COR-L47 (cell line): Measurements from ENCODE around the gene STIM1.

Experiments
- DNase-seq: peaks from one replicate; lab custom pipeline; 2025; lab: John Stamatoyannopoulos, UW

Gene STIM1

DNA sequence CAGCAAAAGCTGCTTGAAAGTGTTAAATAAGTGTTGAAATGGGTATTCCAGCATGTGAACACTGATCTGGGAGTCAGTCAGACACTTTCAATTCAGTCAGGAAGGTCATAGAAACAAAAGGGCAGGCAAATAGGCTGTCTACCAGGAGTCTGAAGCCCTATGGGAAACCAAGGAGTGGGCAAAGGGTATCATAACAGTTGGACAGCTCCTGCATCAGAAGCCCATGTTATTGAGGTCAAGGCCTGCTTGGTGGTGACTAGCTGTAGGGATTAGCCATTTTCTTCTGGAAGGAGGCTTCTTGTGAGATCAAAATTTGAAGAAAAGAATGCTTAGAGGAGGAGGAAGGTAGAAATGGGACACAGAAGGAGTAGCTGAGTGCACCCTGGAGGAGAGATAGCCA, 97.3 kb downstream of the STIM1 start:
- DNase-seq: no peak

DNA sequence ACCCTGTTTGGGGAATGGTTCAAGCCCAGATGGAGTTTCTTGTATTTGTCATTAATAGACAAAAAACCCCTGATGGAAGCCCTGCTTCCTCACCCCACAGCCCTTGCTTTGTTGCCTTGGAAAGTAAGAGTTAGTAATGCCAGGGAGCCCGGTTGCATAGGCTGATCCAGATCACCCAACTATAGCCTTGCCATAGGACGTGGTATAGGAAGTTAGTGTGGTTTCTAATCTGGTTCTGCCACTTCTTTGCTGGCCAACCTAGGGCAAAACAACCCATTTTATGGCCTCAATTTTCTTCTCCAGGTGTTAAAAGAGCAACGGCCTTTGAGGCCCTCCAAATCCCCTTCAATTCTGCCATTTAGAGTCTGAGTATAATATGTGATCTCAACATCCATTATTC, 97.9 kb downstream of the STIM1 start:
- DNase-seq: no peak

DNA sequence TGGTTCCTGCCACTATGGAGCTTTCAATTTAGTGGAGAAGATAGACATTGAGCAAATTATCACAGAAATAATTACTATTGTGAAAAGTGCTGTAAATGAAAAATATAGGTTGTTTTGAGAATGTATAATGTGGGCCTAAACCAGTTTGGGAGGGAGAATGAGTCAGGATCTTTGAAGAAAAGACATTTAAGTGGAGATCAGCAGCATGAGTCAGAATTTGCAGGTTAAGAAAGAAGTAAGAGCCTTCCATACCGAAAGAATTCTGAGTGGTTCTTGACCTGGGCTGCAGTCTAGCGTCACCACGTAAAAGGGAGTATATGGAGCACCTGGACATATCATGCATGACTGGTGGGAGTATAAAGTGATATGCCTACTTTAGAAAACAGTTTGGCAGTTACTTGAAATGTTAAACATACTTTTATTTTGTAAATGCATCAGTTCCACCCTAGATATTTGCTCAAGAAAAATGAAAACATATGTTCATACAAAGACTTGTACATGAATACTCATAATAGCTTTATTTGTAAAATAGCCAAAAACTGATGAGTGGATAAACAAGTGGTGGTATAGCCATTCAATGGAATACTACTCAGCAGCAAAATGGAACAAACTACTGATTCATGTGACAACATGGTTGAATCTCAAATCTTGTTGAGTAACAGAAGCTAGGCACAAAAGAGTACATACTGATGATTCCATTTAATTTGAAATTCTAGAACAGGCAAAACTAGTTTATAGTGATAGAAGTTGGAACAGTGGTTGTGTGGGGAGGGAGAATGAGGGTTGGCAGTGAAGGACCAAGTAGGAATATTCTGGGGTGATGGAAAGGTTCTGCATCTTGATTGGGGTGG, 99.2 kb downstream of the STIM1 start:
- DNase-seq: no peak

DNA sequence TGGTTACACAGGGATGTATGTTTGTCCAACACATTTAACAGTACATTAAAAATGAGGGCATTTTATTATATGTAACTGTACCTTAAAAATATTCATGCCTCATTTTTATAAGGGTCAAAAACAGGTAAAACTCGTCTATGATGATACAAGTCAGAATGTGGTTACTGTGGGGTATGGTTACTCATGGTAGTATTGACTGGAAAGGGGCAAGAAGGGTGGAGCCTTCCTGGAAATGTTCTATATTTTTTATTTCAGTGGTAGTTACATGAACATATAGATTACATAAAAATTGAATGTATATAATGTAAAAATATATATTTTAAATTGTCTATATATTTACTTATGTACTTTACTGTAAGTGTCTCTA, 99.8 kb downstream of the STIM1 start:
- no peak for DNase-seq

DNA sequence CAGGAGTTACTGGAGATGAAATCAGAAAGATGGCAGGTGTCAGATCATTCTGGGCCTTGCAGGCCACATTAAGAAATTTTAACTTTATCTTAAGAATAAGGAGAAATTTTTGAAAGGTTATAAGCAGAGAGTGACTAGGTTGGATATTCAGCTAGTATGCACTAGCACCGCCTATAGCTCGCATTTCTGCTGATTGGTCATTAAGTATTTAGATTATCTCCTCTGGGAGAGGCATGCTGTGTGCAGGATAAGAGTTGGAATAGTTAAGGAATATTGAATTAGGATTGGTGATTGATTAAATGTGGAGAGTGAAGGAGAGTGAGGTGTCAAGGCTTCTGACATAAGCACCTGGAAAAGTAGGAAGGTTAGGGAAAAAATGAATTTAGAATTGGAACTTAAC, 100.6 kb downstream of the STIM1 start:
- DNase-seq: no peak

DNA sequence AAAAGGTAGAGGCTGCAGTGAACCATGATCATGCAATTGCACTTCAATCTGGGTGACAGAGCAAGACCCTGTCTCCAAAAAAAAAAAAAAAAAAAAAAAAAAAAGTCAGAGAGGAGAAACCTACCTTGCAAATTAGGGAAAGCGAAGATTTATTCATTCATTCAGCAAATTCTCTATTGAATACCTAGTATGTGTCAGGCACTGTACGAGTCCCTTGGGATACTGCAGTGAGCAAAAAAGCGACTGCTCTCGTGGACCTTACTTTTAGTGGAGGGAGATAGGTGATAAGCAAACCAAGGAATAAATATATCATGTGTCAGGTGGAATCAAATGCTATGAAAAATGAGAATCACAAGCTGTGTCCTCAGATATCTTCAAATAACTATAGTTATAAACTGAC, 101.3 kb downstream of the STIM1 start:
- no peak for DNase-seq

DNA sequence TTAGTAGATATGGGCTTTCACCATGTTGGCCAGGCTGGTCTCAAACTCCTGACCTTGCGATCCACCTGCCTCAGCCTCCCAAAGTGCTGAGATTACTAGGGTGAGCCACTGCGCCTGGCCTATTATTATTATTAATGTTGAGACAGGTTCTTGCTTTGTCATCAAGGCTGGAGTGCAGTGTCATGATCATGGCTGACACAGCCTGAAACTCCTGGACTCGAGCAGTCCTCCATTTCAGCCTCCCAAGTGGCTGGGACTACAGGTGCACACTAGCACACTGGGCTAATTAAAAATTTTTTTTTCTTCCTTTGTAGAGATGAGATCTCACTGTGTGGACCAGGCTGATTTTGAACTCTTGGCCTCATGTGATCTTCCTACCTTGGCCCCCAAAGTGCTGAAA, 102.0 kb downstream of the STIM1 start:
- DNase-seq: no peak

DNA sequence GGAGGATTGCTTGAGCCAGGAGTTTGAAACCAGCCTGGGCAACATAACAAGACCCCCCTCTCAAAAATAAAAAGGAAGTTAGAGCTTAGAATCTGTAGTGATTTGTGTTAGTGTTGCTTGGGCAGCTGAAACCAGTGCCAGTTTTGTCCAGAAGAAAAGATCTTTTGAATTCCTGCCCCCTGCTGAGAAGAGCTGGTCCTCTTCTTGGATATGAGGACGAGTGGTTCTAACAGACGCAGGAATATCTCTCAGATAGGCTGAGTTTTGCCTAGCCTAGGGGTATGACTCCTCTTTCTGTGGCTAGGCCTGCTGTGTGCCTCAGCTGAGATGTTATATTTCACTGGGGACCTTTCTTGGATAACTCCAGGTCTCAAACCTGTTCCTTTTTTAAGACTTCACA, 102.8 kb downstream of the STIM1 start:
- no peak for DNase-seq

DNA sequence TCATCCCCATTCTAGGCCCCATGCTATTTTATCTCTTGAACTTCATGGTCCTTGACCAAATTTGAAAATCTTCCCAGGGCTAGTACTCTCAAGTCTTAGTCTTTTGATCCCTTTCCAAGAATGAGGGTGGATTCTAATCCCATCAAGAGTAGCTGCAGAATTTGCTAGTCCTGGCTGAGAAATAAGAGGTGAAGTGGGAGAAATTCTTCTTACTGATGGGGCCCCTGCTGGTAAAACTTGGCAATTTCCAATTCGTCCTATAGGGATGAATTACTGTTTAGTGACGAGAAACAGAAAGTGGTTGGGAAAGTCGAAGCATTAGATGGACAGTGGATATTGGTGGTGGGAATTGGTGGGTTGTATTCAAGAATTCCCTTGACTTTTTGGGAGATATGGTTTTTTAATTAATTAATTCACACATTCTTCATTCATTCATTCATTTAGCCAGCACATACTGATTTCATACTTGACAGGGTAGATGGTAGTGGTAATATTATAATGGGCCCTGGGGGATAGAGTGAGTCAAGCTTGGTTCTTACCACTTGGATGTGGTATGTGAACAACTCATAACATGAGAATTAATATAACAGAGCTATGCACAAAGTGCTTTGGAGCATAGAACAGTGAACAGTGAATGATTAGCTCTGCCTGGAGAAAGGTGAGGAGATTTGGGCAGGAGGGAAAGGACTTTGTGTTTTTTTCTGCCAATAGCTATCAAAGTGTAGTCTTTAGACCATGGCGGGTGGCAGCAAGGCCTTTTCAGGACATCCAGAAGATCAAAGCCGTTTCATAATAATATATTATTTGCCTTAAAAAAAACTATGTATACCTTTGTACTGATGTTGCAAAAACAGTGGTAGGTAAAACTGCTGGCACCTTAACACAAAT, 103.8 kb downstream of the STIM1 start:
- DNase-seq: no peak

DNA sequence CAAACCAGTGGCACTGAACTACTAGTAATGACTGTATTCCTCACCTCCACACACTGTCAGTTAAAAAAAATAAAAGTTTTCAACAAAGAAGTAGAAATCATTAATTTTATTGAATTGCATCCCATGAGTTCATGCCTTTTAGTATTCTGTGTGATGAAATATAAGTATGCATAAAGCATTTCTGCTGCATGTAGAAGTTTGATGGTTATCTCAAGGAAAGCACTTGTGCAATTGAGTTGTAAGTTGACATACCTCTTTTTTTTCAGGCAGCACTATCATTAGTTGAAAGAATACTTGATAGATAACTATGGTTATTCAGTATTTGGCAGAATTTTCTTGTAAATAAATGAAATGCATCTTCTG, 104.4 kb downstream of the STIM1 start:
- DNase-seq: no peak

DNA sequence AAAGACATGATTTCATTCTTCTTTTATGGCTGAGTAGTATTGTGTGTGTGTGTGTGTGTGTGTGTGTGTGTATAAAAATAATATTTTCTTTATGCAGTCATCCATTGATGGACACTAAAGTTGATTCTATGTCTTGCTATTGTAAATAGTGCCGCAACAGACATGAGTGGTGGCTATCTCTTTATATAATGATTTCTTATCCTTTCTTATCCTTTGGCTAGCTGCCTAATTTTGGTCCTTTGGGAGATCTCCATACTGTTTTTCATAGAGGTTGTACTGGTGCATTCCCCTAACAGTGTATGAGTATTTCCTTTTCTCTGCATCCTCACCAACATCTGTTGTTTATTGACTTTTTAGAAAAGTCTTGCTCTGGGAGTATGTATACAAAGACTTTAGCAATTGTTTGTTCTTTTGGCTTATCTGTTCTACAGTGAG, 107.0 kb downstream of the STIM1 start:
- DNase-seq: no peak

DNA sequence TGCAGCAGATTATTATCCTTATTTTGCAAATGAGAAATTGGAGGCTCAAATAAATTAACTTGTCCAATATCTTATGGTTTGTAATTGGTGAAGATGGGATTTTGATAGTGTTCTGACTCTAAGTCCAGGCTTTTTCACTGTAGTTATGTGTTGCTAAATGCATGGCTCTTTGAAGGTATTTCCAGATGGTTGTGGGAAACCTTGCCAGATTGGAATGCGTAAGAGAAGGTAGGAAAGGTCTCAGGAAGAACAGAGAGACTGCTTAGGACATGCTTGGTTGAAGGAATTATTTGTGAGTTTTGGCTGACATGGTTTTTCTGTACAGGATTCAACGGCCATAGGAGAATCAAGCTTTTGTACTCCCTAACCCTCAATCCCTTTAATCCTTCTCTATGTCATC, 108.6 kb downstream of the STIM1 start:
- DNase-seq: no peak

DNA sequence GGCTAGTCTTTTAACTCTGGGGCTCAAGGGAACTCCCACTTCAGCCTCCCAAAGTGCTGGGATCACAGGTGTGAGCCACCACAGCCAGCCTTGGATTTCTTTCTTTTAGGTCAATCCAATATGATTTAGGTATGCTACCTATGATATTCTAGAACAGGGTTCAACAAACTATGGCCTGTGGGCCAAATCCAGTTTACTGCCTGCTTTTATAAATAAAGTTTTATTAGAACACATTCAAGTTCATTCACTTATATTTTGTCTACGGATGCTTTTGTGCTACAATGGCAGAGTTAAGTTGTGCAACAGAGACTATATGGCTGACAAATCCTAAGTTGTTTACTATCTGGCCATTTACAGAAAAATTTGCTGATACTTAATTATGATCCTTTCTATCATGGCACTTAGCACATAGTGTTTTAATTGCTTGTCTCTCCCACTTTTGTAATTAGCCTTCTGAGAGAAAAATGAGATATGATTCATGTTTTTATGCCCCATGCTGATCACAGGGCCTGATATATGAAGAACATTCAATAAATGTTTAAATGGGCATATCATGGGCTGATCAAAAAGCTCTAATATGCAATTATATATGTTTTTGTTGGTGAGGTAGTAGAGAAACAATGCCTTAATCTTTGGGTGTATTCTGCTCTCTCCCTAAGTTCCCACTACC, 109.6 kb downstream of the STIM1 start:
- no peak for DNase-seq

DNA sequence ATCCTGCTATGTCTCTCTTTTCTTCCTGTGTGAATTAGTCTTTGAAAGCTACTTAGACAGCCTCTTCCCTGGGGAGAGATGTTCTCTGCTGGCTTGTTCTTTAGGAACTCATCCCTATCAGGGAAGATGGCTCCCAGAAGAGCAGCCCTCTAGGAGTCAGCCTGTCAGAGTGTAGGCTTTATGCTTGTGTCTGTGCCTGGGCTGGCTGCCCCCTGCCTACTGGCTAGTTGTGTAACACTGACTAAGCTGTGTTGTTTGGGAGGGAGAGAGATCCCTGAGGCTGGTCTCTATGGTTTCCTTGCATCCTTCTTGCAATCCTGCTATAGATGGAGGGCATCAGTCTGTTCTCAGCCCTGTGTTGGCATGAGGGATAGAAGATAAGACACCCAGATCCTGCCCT, 112.2 kb downstream of the STIM1 start:
- DNase-seq: no peak

DNA sequence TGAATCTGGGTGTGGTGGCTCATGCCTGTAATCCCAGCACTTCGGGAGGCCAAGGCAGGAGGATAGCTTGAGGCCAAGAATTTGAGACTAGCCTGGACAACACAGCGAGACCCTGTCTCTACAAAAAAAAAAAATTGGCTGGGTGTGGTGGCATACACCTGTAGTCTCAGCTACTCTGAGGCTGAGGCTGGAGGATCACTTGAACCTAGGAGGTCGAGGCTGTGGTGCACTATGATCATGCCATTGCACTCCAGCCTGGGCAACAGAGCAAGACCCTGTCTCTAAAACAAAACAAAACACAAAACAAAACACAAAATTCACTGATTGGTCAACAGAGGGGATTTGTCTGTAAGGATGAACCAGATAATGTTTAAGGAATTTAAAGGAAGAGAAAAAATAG, 113.7 kb downstream of the STIM1 start:
- no peak for DNase-seq

DNA sequence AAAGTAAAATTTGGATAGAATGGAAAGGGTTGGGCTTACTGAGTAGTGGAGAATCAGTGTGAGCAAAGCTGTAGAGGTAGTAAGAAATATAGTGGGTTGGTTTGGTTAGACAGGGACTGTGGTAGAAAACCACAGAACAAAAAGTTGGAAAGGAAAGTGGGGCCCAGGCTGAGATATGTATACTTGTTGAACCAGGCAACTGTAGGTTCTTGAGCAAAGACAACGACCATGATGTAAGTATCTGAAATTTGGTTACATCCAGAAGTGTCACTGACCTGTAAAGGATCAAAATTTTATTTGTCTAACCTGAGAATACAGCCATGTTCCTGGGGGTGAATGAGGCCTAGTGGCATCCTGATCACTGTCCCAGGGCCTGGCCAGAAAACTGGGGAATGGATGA, 114.1 kb downstream of the STIM1 start:
- no peak for DNase-seq

DNA sequence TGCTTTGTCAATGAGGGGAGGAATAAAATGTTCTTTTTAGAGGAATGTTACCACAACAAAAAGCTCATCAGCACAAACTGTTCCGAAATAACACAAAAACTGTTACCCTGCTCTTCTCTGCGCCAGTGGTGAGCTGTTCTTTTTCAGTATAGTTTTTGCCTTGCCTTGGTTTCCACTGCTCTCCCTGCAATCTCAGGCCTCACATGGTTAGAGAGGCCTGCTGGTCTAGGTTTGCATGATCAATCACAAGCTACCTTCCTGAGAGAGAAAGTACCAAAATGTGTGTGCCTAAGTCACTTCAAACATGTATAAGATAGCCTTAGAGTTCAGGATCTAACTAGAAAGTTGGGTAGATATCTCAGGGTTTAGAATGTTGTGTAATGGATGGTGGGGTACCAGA, 114.6 kb downstream of the STIM1 start:
- DNase-seq: no peak

DNA sequence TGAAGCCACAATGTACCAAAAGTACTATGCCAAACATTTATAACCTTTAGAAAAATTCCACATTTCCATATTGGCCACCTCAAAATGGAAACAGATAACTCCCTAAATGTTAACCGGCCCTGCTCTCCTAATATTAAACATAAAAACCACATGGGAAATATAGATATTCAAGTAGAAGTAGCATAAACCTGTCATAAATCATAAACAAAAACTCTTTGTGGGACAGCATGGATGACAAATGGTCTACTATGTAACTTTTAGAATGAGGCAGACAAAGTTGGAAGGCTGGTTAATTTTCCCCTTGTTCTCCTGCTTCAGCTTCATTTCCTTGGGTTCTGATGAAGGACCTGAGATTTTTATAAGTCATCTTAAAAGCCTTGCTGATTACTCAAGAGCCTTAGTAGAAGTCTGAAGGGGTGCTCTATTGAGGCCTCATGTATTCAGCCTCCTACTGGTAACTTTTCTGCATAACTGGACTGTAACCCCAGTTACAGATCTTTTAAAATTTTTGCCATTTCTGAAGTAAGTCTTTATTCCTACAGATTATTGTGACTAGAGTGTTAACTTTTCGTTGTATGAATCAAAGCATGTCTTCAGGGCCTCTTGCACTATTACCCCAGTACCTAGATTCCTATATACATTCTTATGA, 116.4 kb downstream of the STIM1 start:
- no peak for DNase-seq

DNA sequence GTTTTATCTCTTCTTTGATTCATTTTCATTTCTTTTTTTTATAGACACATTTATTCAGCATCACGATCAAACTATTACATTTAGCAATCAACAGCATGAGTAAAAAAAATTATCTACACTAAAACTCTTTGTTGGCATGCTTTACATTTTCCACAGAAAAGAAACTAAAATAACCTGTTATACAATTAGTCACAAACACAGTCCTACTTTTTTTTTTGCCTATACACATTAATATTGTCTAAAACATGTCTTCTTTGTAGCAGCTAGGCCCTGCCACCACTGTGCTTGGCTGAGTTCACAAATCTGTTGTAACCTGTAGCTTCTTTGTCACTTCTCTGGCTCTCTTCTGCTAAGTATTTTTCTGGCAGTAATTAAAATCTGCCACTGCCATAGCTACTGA, 117.0 kb downstream of the STIM1 start:
- DNase-seq: no peak

DNA sequence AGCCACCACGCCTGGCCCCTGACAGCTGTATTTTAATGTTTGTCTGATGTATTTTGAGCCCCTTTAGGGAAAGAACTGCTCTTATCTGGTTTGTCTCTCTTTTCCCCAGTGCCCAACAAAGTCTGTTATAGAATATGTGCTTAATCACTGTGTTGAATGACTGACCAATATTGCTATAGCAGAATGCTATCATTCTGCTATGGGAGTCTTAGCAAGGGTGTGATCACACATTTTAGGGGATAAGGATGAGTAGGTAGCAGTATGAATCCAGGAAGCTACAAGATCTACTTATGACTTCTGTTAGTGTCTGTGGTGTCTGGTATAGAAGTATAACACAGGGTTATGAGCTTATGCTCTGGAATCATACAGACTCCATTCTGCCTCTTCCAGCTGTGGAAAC, 121.6 kb downstream of the STIM1 start:
- no peak for DNase-seq

DNA sequence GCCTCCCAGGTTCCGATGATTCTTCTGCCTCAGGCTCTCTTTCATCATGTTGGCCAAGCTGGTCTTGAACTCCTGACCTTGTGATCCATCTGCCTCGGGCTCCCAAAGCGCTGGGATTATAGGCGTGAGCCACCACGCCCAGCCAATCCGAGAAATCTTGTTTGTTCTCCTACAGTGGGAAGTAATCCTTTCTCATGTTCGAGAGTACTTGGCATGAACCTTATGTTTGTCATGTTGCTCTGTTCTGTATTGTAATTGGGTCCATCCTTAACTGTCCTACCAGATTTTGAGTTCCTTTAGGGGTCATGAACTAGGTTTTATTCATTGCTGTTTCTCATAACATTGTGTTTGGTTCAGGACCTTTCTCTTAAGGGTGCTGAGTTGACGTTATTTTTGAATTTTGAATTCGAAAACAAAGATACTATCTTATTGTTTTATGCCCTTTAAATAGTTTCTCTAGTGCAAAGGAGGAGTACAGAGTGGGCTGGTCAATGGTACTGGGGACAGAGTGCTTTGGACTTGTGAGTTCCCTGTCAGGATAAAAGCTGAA, 125.7 kb downstream of the STIM1 start:
- DNase-seq: no peak

DNA sequence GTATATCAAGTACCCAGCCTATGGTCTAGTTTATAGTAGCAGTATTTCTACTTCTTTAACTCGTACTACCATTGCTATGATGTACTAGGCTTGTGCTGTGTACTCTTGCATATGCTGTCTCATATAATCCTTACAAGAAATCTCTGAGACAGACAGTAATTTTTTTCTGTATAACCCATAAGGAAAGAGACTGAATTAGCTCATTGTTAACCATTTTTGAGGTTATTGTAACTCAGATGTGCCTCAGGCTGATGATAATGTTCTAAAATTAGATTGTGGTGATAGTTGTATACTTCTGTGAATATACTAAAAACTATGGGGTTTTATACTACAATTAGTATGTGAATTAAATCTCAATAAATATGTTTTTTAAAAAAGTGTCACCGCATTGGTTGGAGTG, 127.0 kb downstream of the STIM1 start:
- no peak for DNase-seq
